AG09309 (cell line): ENCODE data around the gene CCPG1.
"Not testable (repeated sequence)": the region's sequence is repeated elsewhere in the genome, so short reads cannot be mapped to it uniquely, and the experiment has no call there.

Experiments used
- DNase-seq: peaks from one replicate; pipeline ENCODE4 v3.0.0-alpha.2; 2010; ENCODE audit warnings: low read depth
- H3K4me3 ChIP-seq: 2 replicates; pipeline ENCODE4 v1.5.1; 2011; ENCODE audit warnings: mild to moderate bottlenecking, low read depth, low read length, moderate library complexity; ENCODE audit not compliant: control insufficient read depth
- TF ChIP-seq, protein P1 (sequence below): IDR thresholded peaks from 2 replicates; pipeline ENCODE4 v1.5.1; 2011; ENCODE audit warnings: mild to moderate bottlenecking, low read depth, low read length, inconsistent platforms; ENCODE audit not compliant: insufficient read depth, control insufficient read depth; ENCODE audit errors: missing control alignments

CCPG1 gene, protein sequence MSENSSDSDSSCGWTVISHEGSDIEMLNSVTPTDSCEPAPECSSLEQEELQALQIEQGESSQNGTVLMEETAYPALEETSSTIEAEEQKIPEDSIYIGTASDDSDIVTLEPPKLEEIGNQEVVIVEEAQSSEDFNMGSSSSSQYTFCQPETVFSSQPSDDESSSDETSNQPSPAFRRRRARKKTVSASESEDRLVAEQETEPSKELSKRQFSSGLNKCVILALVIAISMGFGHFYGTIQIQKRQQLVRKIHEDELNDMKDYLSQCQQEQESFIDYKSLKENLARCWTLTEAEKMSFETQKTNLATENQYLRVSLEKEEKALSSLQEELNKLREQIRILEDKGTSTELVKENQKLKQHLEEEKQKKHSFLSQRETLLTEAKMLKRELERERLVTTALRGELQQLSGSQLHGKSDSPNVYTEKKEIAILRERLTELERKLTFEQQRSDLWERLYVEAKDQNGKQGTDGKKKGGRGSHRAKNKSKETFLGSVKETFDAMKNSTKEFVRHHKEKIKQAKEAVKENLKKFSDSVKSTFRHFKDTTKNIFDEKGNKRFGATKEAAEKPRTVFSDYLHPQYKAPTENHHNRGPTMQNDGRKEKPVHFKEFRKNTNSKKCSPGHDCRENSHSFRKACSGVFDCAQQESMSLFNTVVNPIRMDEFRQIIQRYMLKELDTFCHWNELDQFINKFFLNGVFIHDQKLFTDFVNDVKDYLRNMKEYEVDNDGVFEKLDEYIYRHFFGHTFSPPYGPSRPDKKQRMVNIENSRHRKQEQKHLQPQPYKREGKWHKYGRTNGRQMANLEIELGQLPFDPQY

DNA sequence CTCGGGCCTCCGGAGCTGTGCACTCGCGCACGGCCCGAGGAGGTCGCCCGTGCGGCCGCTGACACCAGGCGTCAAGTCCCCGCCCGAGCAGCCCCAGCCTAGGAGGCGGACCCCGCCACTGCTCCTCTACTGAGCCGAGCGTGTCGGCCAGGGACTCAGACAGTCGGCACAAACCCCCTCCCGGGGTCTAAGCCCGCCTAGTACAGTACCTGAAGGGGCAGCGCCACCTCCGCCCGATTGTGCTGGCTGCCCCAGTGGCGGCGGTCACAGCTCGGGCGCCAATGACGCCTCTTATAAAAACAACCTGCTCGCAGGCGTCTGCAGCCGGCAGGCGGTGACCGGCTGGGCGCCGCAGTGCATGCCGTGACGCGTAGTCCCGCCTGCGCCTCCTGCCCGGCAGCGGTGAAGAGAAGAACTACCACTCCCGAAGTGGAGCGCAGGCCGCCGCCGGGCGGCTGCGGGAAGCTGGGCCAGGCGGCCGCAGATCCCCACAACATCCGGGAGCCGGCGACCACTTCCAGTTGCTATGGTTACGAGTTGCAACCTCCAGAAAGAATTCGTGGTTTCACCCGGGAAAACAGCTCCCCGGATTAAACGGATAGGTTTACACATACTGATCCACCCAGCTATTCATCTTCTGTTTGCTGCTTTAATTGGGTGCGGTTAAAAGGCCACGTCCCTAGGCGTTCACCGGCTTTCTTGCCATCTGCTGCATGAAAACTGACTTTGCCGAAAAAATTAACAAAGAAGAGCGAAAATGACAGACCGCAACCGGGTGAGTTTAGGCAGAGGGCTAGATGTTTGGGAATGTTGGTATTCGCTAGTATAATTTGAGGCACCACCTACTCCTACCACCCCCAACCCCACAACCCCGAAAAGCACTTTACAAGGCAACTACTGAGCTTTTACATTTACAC is at the start of gene CCPG1, which contains the start of gene PIERCE2:
TSS of gene CCPG1 (minus strand) at position 348 of the 917 bp plus-strand sequence. CDS start 18,935 bp downstream, outside the sequence.
TSS of gene PIERCE2 (plus strand) at position 484 of the 917 bp plus-strand sequence. CDS start at position 758, 274 bp downstream.
- H3K4me3 ChIP-seq = peak within 1 kb of the TSS; percentile 83
- peak; percentile 74 for DNase-seq
- TF ChIP-seq, protein P1, sequence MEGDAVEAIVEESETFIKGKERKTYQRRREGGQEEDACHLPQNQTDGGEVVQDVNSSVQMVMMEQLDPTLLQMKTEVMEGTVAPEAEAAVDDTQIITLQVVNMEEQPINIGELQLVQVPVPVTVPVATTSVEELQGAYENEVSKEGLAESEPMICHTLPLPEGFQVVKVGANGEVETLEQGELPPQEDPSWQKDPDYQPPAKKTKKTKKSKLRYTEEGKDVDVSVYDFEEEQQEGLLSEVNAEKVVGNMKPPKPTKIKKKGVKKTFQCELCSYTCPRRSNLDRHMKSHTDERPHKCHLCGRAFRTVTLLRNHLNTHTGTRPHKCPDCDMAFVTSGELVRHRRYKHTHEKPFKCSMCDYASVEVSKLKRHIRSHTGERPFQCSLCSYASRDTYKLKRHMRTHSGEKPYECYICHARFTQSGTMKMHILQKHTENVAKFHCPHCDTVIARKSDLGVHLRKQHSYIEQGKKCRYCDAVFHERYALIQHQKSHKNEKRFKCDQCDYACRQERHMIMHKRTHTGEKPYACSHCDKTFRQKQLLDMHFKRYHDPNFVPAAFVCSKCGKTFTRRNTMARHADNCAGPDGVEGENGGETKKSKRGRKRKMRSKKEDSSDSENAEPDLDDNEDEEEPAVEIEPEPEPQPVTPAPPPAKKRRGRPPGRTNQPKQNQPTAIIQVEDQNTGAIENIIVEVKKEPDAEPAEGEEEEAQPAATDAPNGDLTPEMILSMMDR = peak; percentile 58

DNA sequence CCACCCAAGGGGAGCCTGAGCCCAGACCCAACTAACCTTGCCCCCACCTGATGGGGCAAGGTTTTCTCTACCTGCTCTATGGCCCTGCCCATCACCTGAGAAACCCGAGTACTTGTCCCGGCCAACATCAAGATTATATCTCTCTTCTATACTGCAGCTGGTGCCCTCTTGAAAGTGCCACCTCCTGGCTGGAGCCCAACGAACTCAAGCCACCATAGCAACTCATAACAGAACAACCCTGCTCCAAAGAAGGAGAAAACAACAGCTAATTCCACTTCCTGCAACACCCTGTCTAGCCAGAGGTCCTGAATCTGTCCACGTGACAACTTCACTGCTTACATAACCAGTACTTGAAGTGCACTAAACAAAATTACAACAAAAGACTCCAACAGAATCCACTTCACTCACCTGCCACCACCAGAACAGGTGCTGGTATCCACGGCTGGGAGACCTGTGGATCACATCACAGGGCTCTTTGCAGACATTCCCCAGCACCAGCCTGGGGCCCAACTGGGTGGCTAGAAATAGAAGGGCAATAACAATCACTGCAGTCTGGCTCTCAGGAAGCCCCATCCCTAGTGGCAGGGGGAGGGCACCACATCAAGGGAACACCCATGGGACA is 49.4 kb upstream of the CCPG1 start:
- TF ChIP-seq, protein P1 = no peak
- no peak overlapping the region for H3K4me3 ChIP-seq
- no peak for DNase-seq

DNA sequence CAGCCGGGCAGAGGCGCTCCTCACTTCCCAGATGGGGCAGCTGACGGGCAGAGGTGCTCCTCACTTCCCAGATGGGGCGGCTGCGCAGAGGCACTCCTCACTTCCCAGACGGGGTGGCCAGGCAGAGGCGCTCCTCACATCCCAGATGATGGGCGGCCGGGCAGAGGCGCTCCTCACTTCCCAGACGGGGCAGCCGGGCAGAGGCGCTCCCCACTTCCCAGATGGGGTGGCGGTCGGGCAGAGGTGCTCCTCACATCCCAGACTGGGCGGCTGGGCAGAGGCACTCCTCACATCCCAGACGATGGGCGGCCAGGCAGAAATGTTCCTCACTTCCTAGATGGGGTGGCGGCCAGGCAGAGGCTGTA is 38.9 kb upstream of the CCPG1 start:
- not testable (repeated sequence) for H3K4me3 ChIP-seq, DNase-seq

DNA sequence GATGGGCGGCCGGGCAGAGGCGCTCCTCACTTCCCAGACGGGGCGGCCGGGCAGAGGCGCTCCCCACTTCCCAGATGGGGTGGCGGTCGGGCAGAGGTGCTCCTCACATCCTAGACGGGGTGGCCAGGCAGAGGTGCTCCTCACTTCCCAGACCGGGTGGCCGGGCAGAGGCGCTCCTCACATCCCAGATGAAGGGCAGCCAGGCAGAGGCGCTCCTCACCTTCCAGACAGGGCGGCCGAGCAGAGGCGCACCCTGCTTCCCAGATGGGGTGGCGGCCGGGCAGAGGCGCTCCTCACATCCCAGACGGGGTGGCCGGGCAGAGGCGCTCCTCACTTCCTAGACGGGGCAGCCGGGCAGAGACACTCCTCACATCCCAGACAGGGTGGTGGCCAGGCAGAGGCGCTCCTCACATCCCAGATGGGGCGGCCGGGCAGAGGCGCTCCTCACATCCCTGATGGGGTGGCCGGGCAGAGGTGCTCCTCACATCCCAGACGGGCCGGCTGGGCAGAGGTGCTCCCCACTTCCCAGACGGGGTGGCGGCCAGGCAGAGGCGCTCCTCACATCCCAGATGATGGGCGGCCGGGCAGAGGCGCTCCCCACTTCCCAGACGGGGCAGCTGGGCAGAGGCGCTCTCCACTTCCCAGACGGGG is 38.3 kb upstream of the CCPG1 start:
- H3K4me3 ChIP-seq, DNase-seq: not testable (repeated sequence)

DNA sequence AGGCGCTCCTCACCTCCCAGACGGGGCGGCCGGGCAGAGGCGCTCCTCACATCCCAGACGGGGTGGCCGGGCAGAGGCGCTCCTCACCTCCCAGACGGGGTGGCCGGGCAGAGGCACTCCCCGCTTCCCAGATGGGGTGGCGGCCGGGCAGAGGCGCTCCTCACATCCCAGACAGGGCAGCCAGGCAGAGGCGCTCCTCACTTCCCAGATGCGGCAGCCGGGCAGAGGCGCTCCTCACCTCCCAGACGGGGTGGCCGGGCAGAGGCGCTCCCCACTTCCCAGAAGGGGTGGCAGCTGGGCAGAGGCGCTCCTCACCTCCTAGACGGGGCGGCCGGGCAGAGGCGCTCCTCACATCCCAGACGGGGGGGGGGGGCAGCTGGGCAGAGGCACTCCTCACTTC is 37.8 kb upstream of the CCPG1 start:
- DNase-seq, H3K4me3 ChIP-seq: not testable (repeated sequence)

DNA sequence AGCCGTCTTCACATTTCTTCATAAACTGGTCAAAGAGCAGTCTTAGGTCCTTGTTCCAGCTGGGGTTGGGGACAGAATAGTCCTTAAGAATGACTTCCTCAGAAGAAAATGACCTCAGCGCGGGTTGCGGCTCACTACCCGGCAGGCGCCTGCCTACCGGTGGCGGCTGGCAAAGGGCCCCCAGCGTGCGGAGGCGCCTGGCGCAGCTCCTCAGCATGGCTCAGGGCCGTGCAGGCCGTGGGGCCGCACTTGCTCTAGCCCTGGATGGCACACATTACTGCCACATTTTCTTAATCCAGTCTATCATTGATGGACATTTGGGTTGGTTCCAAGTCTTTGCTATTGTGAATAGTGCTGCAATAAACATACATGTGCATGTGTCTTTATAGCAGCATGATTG is 35.0 kb upstream of the CCPG1 start:
- not testable (repeated sequence) for H3K4me3 ChIP-seq, DNase-seq

DNA sequence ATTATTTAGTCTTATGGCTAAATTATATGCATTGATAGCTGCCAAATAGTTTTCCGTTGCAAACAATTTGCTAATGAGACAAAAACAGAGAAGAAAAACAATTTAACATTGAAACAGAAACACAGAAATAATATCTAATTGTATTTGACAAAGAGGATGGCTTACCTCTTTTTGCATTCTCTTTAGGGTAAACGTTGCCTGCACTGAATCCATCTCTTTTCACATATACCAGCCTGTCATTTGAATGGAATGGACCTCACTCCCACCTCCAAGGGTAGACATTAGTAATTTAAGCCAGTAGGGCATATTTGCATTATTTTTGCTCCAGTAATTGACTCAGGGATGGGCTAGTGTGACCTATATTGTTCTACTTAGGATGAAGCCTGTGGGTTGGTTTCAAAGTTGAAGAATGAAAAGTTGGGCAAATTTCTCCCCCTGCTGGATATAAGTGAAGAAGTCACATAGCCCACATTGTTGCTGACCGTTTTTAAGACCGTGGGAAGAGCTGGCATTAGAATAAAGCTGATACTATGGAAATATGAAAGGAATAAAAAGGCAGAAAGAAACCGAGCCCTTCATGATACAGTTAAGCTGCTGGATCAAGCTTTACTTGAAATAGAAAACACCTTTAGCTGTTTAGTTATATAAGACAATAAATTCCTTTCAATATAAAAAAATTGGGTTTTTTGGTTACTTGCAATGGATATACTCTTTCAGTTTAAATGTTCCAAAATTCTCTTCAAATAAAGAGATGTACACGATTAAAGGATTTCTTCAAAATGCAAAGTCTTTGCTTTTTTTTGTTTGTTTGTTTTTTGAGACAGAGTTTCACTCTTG is 27.0 kb upstream of the CCPG1 start:
- DNase-seq = peak; percentile 23
- TF ChIP-seq, protein P1 = peak; percentile 67
- H3K4me3 ChIP-seq = no peak overlapping the region
